NCI-H748 (cell line): ENCODE data around the gene NEXN.
"Not testable (repeated sequence)": the region's sequence is repeated elsewhere in the genome, so short reads cannot be mapped to it uniquely, and the experiment has no call there.

Experiments used
- DNase-seq: peaks from one replicate; lab custom pipeline; 2025; ENCODE audit not compliant: unreplicated experiment; lab: John Stamatoyannopoulos, UW

Gene NEXN

GRCh38 chr1:77905603-77906002 lies 17.2 kb downstream of the NEXN start:
- DNase-seq = peak; percentile 7

- DNase-seq = no peak
Measured at GRCh38 chr1:77906019-77906545, 17.7 kb downstream of the NEXN start.

GRCh38 chr1:77906624-77907023 lies 18.2 kb downstream of the NEXN start:
- DNase-seq = no peak

- no peak for DNase-seq
Measured at GRCh38 chr1:77910116-77910515, 21.7 kb downstream of the NEXN start.

GRCh38 chr1:77918918-77919317 lies 30.5 kb downstream of the NEXN start:
- DNase-seq = not testable (repeated sequence)

GRCh38 chr1:77925518-77925917 lies 37.1 kb downstream of the NEXN start:
- DNase-seq = no peak

GRCh38 chr1:77925956-77926355 lies 37.5 kb downstream of the NEXN start:
- no peak for DNase-seq

- no peak for DNase-seq
Measured at GRCh38 chr1:77926561-77927357, 38.3 kb downstream of the NEXN start.

- DNase-seq = no peak
Measured at GRCh38 chr1:77927414-77927813, 39.0 kb downstream of the NEXN start.

- DNase-seq = no peak
Measured at GRCh38 chr1:77929806-77930205, 41.4 kb downstream of the NEXN start.

- no peak for DNase-seq
Measured at GRCh38 chr1:77938651-77939050, 50.2 kb downstream of the NEXN start.

- DNase-seq = no peak
Measured at GRCh38 chr1:77940921-77941570, 52.6 kb downstream of the NEXN start.

GRCh38 chr1:77942400-77943140 lies 54.1 kb downstream of the NEXN start:
- no peak for DNase-seq

- DNase-seq = no peak
Measured at GRCh38 chr1:77945345-77945744, 56.9 kb downstream of the NEXN start.

GRCh38 chr1:77948841-77949424 lies 60.5 kb downstream of the NEXN start:
- DNase-seq = peak; percentile 31

GRCh38 chr1:77950873-77951272 lies 62.4 kb downstream of the NEXN start:
- no peak for DNase-seq

GRCh38 chr1:77951328-77951727 lies 62.9 kb downstream of the NEXN start:
- no peak for DNase-seq

- DNase-seq = no peak
Measured at GRCh38 chr1:77953907-77954306, 65.5 kb downstream of the NEXN start.

GRCh38 chr1:77954521-77954920 lies 66.1 kb downstream of the NEXN start:
- DNase-seq = no peak

GRCh38 chr1:77955709-77956108 lies 67.3 kb downstream of the NEXN start:
- DNase-seq = no peak

- no peak for DNase-seq
Measured at GRCh38 chr1:77956464-77956863, 68.0 kb downstream of the NEXN start.
